Pancreas (tissue), 10 donors: ENCODE measurements around the gene HS3ST3A1. TPM values are rescaled to one million over a fixed set of nuclear protein-coding genes. Genes with fewer than 3 reads are reported as not detected.

ENCODE experiments used
- ATAC-seq, 4 donors: fragments of 200-7000 bp; cut with Tn5 transposase; one replicate each; pipeline versions ENCODE4 v1.8.0 to v1.9.1; 2020; ENCODE audit warnings: mild to moderate bottlenecking in 4 of 4, moderate library complexity in 4 of 4
- DNase-seq, 6 donors: peaks; one replicate each; pipeline ENCODE4 v3.0.0-alpha.2; 2020
- FAIRE-seq: peaks from 2 replicates; lab custom pipeline; 2012; peaks lifted over from hg19 to GRCh38; lab: Jason Lieb, UNC
- H3K27ac ChIP-seq, 4 donors: fragments of 200-600 bp; sonication (generic); 1 replicate in 3 of 4; 2 replicates in 1 of 4; pipeline versions ENCODE4 v1.5.0 to v1.8.0; 2020
- H3K27me3 ChIP-seq, 4 donors: fragments of 200-600 bp; one replicate each; pipeline ENCODE4 v1.8.0; 2021
- H3K36me3 ChIP-seq, 3 donors: fragments of 200-600 bp; sonication (generic) in 1 of 3; one replicate each; pipeline versions ENCODE4 v1.5.0 to v1.8.0; 2020 to 2021
- H3K4me1 ChIP-seq, 3 donors: fragments of 200-600 bp; one replicate each; pipeline ENCODE4 v1.8.0; 2021
- H3K4me3 ChIP-seq, 4 donors: fragments of 200-600 bp; sonication (generic) in 2 of 4; one replicate each; pipeline versions ENCODE4 v1.5.0 to v1.8.0; 2020 to 2021
- H3K9me3 ChIP-seq, 4 donors: fragments of 200-600 bp; one replicate each; pipeline ENCODE4 v1.8.0; 2021
- WGBS, 2 donors: extraction: QIAGEN DNeasy Blood & Tissue Kit; methylation state at CpG; one replicate each; pipeline ENCODE4 v1.1.7; 2013; 5-methylcytosine and 5-hydroxymethylcytosine counted together
- intact Hi-C, 3 donors: fragments of 100-400 bp; cut with DNase I; formaldehyde crosslinking; loops; one replicate each; pipeline versions ENCODE4 v1.11.1 to v1.14.2; 2022
- polyA plus RNA-seq, 2 donors: library from polyadenylated mRNA; stranded (reverse); fragments of 200-250 nt; gene quantifications; one replicate each; pipeline ENCODE4 v1.2.3, GENCODE V29; 2013
- total RNA-seq, 6 donors: library from RNA; stranded (reverse); fragmentation: NEBNext Ultra II Directional in 4 of 6; extraction: Animal tissue kit (Norgen Biotek cat#: 25700) in 4 of 6; gene quantifications; one replicate each; pipeline versions ENCODE4 v1.2.1 to v1.2.4, GENCODE V29; 2021 to 2023
- TF ChIP-seq, protein P1 (sequence below), 4 donors: fragments of 200-600 bp; sonication (generic) in 3 of 4; IDR thresholded peaks; one replicate each; pipeline versions ENCODE4 v1.5.0 to v1.8.0; 2021; ENCODE audit warnings: antibody characterized with exemption in 4 of 4
- donor health status: healthy with polysubstance abuse.
- donor health status: DM: no; HTN: no; CAD: no; lungs with moderate emphysema.
- donor health status: DM: no; HTN: no; CAD: no.
- donor health status: control.
- donor health status: control.
- donor health status: Bipolar disorder and iron deficiency.
- donor health status: DM: yes; HTN: yes; CAD: no.
- donor health status: DM: no; HTN: no; CAD: no.
- donor health status: DM: no; HTN: no; CAD: no.
- donor health status: DM: yes; HTN: yes; CAD: no.

The HS3ST3A1 gene
- total and polyA plus RNA-seq, 8 donors, result 0.05 to 1.1 (median 0.15) TPM; not detected in 3

GRCh38 chr17:13518261-13519000 is 83.3 kb downstream of the HS3ST3A1 start:
- H3K27ac ChIP-seq, result no peak overlapping the region
- FAIRE-seq, result no peak
- no peaks in the 10 kb centered on the region for H3K36me3 ChIP-seq
- H3K4me3 ChIP-seq, result no peak overlapping the region
- intact Hi-C loops, result no loop called here
- ATAC-seq, result peak in 1 of 4 donors; percentile 12
- no peaks in the 10 kb centered on the region for H3K27me3 ChIP-seq
- TF ChIP-seq, protein P1, sequence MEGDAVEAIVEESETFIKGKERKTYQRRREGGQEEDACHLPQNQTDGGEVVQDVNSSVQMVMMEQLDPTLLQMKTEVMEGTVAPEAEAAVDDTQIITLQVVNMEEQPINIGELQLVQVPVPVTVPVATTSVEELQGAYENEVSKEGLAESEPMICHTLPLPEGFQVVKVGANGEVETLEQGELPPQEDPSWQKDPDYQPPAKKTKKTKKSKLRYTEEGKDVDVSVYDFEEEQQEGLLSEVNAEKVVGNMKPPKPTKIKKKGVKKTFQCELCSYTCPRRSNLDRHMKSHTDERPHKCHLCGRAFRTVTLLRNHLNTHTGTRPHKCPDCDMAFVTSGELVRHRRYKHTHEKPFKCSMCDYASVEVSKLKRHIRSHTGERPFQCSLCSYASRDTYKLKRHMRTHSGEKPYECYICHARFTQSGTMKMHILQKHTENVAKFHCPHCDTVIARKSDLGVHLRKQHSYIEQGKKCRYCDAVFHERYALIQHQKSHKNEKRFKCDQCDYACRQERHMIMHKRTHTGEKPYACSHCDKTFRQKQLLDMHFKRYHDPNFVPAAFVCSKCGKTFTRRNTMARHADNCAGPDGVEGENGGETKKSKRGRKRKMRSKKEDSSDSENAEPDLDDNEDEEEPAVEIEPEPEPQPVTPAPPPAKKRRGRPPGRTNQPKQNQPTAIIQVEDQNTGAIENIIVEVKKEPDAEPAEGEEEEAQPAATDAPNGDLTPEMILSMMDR (IDR thresholded peaks at IDR 0.05), result no peak
- no peak for DNase-seq
- no peaks in the 10 kb centered on the region for H3K9me3 ChIP-seq
- no peaks in the 10 kb centered on the region for H3K4me1 ChIP-seq
- WGBS, 2 donors, result 71 to 72% methylated on average over 2 of the region's 2 CpGs

GRCh38 chr17:13513039-13513405 is 88.7 kb downstream of the HS3ST3A1 start:
- TF ChIP-seq, protein P1 (IDR thresholded peaks at IDR 0.05), result no peak
- intact Hi-C loops, result no loop called here
- ATAC-seq (no peak), DNase-seq (no peak), FAIRE-seq (no peak)
- Histone ChIP-seq H3K9me3 (no peaks in the 10 kb centered on the region), H3K4me3 (no peak overlapping the region), H3K4me1 (peaks cover 0 to 4% (median 0%) of the 10 kb centered on the region in 3 donors), H3K27me3 (no peaks in the 10 kb centered on the region), H3K36me3 (no peaks in the 10 kb centered on the region), H3K27ac (no peak overlapping the region)
- 64 to 76% methylated on average over 8 of the region's 8 CpGs for WGBS, 2 donors

DNA sequence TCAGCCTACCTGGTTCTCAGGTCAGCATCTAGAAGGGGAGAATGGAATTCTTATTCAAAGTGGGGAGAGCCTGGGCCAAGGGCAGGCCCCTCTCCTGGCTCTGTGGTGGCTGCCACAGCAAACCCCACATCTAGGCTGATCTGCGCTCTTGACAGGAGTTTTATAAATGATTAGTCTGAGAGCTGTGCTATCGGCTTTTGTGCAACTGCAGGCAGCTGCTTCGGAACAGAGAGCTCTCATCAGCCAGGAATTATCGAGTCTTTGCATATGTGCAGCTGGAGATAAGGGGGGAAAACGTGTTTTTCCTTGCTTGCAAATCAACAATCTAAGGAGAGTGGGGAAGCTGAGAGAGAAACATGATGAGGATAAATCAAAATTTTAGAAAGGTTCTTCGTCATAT is 91.7 kb downstream of the HS3ST3A1 start:
- intact Hi-C loops, result no loop called here
- FAIRE-seq (no peak), ATAC-seq (peak in 3 of 4 donors; percentile 14 to 63 (median 44)), DNase-seq (no peak)
- peaks cover 0 to 4% (median 0%) of the 10 kb centered on the region in 3 donors for H3K4me1 ChIP-seq
- WGBS, 2 donors, result 5 to 8% methylated on average over 6 of the region's 6 CpGs
- no peak overlapping the region for H3K27ac ChIP-seq
- H3K27me3 ChIP-seq, result no peaks in the 10 kb centered on the region
- H3K4me3 ChIP-seq, result no peak overlapping the region
- H3K9me3 ChIP-seq, result no peaks in the 10 kb centered on the region
- no peaks in the 10 kb centered on the region for H3K36me3 ChIP-seq
- TF ChIP-seq, protein P1 (IDR thresholded peaks at IDR 0.05), result no peak

- DNase-seq (no peak), ATAC-seq (no peak), FAIRE-seq (no peak)
- WGBS, 2 donors, result 53 to 55% methylated on average over 3 of the region's 3 CpGs
- H3K9me3 ChIP-seq, result no peaks in the 10 kb centered on the region
- TF ChIP-seq, protein P1 (IDR thresholded peaks at IDR 0.05), result no peak
- intact Hi-C loops, result no loop called here
- H3K4me1 ChIP-seq, result peaks cover 0 to 4% (median 0%) of the 10 kb centered on the region in 3 donors
- no peaks in the 10 kb centered on the region for H3K36me3 ChIP-seq
- no peak overlapping the region for H3K27ac ChIP-seq
- no peak overlapping the region for H3K4me3 ChIP-seq
- no peaks in the 10 kb centered on the region for H3K27me3 ChIP-seq
Measured at GRCh38 chr17:13509527-13509926, 92.2 kb downstream of the HS3ST3A1 start.

DNA sequence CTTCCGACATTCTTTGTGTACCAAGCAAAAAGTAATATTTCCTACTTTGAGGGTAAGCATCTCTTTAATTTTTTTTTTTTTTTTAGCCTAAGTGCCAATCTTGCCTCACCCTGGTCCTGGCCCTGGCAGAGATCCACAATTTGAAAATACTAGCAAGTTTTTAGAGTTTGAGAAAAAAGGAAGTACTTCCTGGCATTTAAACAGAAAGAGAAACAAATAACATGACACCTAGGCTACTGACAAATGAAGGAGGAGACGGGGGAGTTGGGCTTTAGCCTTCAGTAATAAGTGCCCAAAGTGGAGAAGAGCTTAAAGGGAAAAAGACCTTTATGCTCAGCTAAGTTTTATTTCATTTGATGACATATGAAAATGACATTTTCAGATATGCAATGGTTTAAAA is 92.8 kb downstream of the HS3ST3A1 start:
- ATAC-seq (no peak), FAIRE-seq (no peak), DNase-seq (no peak)
- H3K27me3 ChIP-seq, result no peaks in the 10 kb centered on the region
- TF ChIP-seq, protein P1 (IDR thresholded peaks at IDR 0.05), result no peak
- H3K36me3 ChIP-seq, result no peaks in the 10 kb centered on the region
- intact Hi-C loops, result no loop called here
- no peak overlapping the region for H3K27ac ChIP-seq
- H3K9me3 ChIP-seq, result no peaks in the 10 kb centered on the region
- H3K4me3 ChIP-seq, result no peak overlapping the region
- 64 to 71% methylated on average over 2 of the region's 2 CpGs for WGBS, 2 donors
- H3K4me1 ChIP-seq, result peaks cover 0 to 4% (median 0%) of the 10 kb centered on the region in 3 donors
